SU-DHL-6 (cell line): ENCODE measurements around the gene ADAM12.

ENCODE experiments used
- H2AFZ ChIP-seq: fragments of 200-600 bp; sonication (generic); 2 replicates; pipeline ENCODE4 v1.6.1; 2014; ENCODE audit warnings: low read depth, mild to moderate bottlenecking, moderate library complexity, mixed read lengths, antibody characterized with exemption, low read length; ENCODE audit not compliant: severe bottlenecking
- H3F3A ChIP-seq: fragments of 200-600 bp; shearing (Covaris generic); 2 replicates; pipeline ENCODE4 v1.6.0; 2016; ENCODE audit warnings: antibody characterized with exemption, mild to moderate bottlenecking; ENCODE audit not compliant: insufficient read depth
- H3K27ac ChIP-seq: fragments of 200-600 bp; sonication (generic); 2 replicates; pipeline ENCODE4 v1.5.1; 2016; ENCODE audit warnings: low read depth, mild to moderate bottlenecking, low read length, moderate library complexity, mixed read lengths
- H3K27me3 ChIP-seq: fragments of 200-600 bp; sonication (generic), shearing (Covaris generic); 2 replicates; pipeline ENCODE4 v1.6.0; 2014; ENCODE audit warnings: mild to moderate bottlenecking, low read length
- H3K36me3 ChIP-seq: fragments of 200-600 bp; sonication (generic); 2 replicates; pipeline ENCODE4 v1.6.1; 2014; ENCODE audit warnings: mild to moderate bottlenecking, low read length, mixed read lengths
- H3K4me2 ChIP-seq: fragments of 300-600, 200-600 bp; shearing (Covaris generic), sonication (generic); 2 replicates; pipeline ENCODE4 v1.6.0; 2014; ENCODE audit warnings: low read length, low read depth, mild to moderate bottlenecking; ENCODE audit not compliant: poor library complexity, severe bottlenecking
- H3K4me3 ChIP-seq: fragments of 200-600 bp; sonication (generic); 2 replicates; pipeline ENCODE4 v1.5.1; 2014; ENCODE audit warnings: antibody characterized with exemption, low read length, mild to moderate bottlenecking, mixed read lengths; ENCODE audit not compliant: insufficient read depth, poor library complexity, severe bottlenecking
- H3K79me2 ChIP-seq: fragments of 200-600 bp; sonication (generic); 2 replicates; pipeline ENCODE4 v1.6.1; 2014; ENCODE audit warnings: mild to moderate bottlenecking, low read length, moderate library complexity; ENCODE audit not compliant: insufficient read depth
- H3K9ac ChIP-seq: fragments of 200-600 bp; sonication (generic); 2 replicates; pipeline ENCODE4 v1.7.0; 2014; ENCODE audit warnings: mild to moderate bottlenecking, low read length
- H3K9me2 ChIP-seq: fragments of 200-600 bp; sonication (generic); replicated peaks from 2 replicates; pipeline ENCODE4 v1.6.1; 2014; ENCODE audit warnings: low read length; ENCODE audit not compliant: insufficient read depth
- H3K9me3 ChIP-seq: fragments of 200-600 bp; sonication (generic); 2 replicates; pipeline ENCODE4 v1.6.1; 2014; ENCODE audit warnings: low read length, mixed read lengths; ENCODE audit not compliant: insufficient read depth
- H4K20me1 ChIP-seq: fragments of 200-600 bp; sonication (generic); 2 replicates; pipeline ENCODE4 v1.6.1; 2014; ENCODE audit warnings: low read depth, mild to moderate bottlenecking, antibody characterized with exemption, low read length, moderate library complexity, mixed read lengths
- EZH2phosphoT487 ChIP-seq: fragments of 200-600 bp; sonication (generic), shearing (Covaris generic); conservative IDR thresholded peaks from 2 replicates; pipeline ENCODE4 v1.6.1; 2018; ENCODE audit warnings: mild to moderate bottlenecking, antibody characterized with exemption, low read length, moderate library complexity, mixed read lengths
- TF ChIP-seq, protein P1 (sequence below): fragments of 200-600 bp; sonication (generic); IDR thresholded peaks from one replicate; pipeline ENCODE4 v1.5.1; 2017; ENCODE audit warnings: antibody characterized with exemption, mild to moderate bottlenecking, low read length, moderate library complexity; ENCODE audit not compliant: insufficient read depth, poor library complexity, severe bottlenecking

ADAM12 gene

GRCh38 chr10:126006906-126007305 is 381.4 kb downstream of the ADAM12 start:
- Histone ChIP-seq H3K4me3 (no peak overlapping the region), H3K79me2 (no peaks in the 10 kb centered on the region), H3K27me3 (no peaks in the 10 kb centered on the region), H3K9me2 (no peaks in the 10 kb centered on the region), H3K4me2 (no peak overlapping the region), H3K9ac (no peak overlapping the region), H2AFZ (no peak overlapping the region), H3K36me3 (no peaks in the 10 kb centered on the region), H3F3A (no peaks in the 10 kb centered on the region), H4K20me1 (no peaks in the 10 kb centered on the region), H3K27ac (no peak overlapping the region), H3K9me3 (no peaks in the 10 kb centered on the region)
- TF ChIP-seq, protein P1, sequence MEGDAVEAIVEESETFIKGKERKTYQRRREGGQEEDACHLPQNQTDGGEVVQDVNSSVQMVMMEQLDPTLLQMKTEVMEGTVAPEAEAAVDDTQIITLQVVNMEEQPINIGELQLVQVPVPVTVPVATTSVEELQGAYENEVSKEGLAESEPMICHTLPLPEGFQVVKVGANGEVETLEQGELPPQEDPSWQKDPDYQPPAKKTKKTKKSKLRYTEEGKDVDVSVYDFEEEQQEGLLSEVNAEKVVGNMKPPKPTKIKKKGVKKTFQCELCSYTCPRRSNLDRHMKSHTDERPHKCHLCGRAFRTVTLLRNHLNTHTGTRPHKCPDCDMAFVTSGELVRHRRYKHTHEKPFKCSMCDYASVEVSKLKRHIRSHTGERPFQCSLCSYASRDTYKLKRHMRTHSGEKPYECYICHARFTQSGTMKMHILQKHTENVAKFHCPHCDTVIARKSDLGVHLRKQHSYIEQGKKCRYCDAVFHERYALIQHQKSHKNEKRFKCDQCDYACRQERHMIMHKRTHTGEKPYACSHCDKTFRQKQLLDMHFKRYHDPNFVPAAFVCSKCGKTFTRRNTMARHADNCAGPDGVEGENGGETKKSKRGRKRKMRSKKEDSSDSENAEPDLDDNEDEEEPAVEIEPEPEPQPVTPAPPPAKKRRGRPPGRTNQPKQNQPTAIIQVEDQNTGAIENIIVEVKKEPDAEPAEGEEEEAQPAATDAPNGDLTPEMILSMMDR = no peak
- no peak for TF ChIP-seq EZH2phosphoT487

GRCh38 chr10:126006264-126006663 is 382.0 kb downstream of the ADAM12 start:
- no peaks in the 10 kb centered on the region for H3K27me3 ChIP-seq
- no peaks in the 10 kb centered on the region for H3K9me3 ChIP-seq
- H3K9ac ChIP-seq = no peak overlapping the region
- no peak overlapping the region for H3K4me2 ChIP-seq
- no peak overlapping the region for H3K4me3 ChIP-seq
- no peak overlapping the region for H2AFZ ChIP-seq
- no peaks in the 10 kb centered on the region for H3K36me3 ChIP-seq
- H3K27ac ChIP-seq = no peak overlapping the region
- no peaks in the 10 kb centered on the region for H3K9me2 ChIP-seq
- no peaks in the 10 kb centered on the region for H3K79me2 ChIP-seq
- no peaks in the 10 kb centered on the region for H4K20me1 ChIP-seq
- TF ChIP-seq, protein P1 = no peak
- TF ChIP-seq EZH2phosphoT487 = no peak
- no peaks in the 10 kb centered on the region for H3F3A ChIP-seq

- Histone ChIP-seq H3K9me3 (no peaks in the 10 kb centered on the region), H3K27ac (no peak overlapping the region)
These were observed 383.5 kb downstream of the ADAM12 start for GRCh38 chr10:126004752-126005151.

More at GRCh38 chr10:126004752-126005151, 383.5 kb downstream of the ADAM12 start:
- no peak overlapping the region for H3K9ac ChIP-seq
- no peaks in the 10 kb centered on the region for H3K27me3 ChIP-seq
- H3F3A ChIP-seq = no peaks in the 10 kb centered on the region
- TF ChIP-seq, protein P1 = no peak
- no peaks in the 10 kb centered on the region for H4K20me1 ChIP-seq
- no peaks in the 10 kb centered on the region for H3K9me2 ChIP-seq
- no peak overlapping the region for H3K4me3 ChIP-seq
- H2AFZ ChIP-seq = no peak overlapping the region
- H3K4me2 ChIP-seq = no peak overlapping the region
- H3K36me3 ChIP-seq = no peaks in the 10 kb centered on the region
- no peaks in the 10 kb centered on the region for H3K79me2 ChIP-seq
